Umbilical cord (tissue), 2 donors: ENCODE data around the gene DOK5. TPM values are rescaled to one million over a fixed set of nuclear protein-coding genes. Genes with fewer than 3 reads are reported as not detected.

Experiments used
- DNase-seq: peaks from one replicate; pipeline ENCODE4 v3.0.0-alpha.2; 2015; ENCODE audit warnings: low spot score
- total RNA-seq: library from RNA; depleted of rRNA; stranded (reverse); fragments of >200 nt; gene quantifications from one replicate; pipeline ENCODE4 v1.2.3, GENCODE V29; 2014; ENCODE audit warnings: low replicate concordance; ENCODE audit not compliant: insufficient read depth

DOK5 gene
- total RNA-seq, 1 donor from 2014 or later: 6.7 TPM

DNA sequence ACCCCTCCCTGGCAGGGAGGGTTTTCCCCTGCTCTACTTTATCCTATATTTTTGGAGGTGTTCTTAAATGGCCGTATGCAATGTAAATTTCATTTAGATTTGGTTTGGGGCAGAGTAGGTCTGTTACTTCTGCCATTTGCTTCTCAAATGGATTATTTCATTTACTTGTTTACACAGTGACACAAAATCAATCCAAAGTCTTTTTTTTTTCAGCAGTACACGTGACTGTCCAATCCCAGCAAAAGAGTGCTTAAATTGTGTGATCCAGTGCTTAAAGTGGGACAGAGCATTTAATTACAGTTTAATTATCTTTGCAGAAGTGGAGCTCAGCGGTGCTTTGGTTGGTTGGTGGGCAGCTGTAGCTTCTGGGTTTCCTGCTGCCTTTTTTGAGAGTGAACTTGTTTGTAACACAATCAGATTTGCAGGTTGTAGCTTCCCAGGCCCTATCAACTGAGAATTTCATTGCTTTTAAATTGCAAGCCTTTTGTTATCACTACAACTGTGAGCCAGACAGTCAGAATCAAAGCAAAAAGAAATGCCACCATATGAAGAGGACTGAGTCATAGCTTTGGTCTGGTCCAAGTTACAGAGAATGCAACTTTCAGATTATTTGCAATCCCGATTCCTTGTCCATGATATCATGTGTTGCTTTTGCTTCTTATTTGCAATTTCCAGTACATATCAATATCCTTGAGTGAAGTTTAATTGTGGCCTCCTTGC is 216.9 kb downstream of the DOK5 start:
- DNase-seq: no peak

DNA sequence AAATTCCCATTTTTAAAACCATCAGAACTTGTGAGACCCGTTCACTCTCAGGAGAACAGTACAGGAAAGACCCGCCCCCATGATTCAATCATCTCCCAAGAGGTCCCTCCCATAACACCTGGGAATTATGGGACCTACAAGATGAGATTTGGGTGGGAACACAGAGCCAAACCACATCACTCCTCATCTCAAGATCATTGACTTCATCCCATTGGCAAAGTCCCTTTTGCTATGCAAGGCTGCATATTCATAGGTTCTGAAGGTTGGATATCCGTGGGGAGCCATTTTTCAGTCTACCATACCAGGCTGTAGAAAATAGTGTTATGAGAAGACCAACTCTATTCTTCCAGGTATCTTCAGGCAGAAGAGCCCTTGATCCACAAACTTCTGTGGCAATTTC is 219.1 kb downstream of the DOK5 start:
- DNase-seq: no peak

DNA sequence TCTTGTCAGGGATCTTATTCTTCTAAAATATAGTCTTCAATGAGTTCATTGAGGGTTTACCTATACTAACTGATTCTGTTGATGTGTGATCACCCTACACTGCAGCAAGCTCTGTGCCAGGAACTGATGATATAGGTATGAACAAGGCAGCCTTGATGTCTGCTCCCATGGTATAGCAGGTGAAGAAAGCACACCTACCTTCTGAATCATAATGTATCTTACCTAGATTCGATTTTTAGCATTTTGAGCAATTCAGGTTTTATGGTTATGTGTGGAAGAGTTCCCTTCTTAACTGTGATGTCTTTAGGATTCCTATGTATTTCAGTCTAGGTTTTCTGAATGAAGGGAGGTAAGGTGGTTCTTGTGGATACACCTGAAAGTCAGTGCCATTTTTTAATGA is 223.0 kb downstream of the DOK5 start:
- no peak for DNase-seq
